D341Med (cell line): Measurements from ENCODE around the gene HES3.
"Not testable (repeated sequence)": the region's sequence is repeated elsewhere in the genome, so short reads cannot be mapped to it uniquely, and the experiment has no call there.

Experiments used
- DNase-seq: peaks from one replicate; pipeline ENCODE4 v3.0.0; 2012; ENCODE audit warnings: low spot score

Gene HES3

DNA sequence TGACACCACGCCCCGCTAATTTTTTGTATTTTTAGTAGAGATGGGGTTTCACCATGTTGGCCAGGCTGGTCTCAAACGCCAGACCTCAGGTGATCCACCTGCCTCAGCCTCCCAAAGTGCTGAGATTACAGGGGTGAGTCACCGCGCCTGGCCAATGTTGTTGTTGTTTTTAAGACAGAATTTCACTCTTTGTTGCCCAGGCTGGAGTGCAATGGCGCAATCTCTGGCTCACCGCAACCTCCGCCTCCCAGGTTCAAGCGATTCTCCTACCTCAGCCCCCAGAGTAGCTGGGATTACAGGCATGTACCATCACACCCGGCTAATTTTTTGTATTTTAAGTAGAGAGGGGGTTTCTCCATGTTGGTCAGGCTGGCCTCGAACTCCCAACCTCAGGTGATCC, 24.3 kb upstream of the HES3 start:
- not testable (repeated sequence) for DNase-seq

DNA sequence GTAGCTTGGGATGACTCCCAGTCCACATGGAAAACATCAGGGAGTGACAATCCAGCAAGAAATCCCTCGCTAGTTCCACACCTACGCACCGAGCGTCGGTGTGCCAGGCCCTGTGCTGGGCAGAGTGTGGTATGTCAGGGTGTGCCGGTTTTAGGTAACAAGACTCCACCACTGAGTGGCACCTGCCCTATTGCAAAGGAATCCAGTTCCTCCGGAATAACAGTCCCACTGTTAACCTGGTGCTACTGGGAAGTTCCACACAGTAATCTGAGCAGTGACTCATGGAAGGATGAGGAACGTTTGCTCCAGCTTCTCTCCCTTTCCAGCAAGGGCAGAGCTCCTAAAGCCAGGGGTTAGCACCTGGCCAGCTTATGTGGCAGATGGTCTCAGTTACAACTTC, 23.7 kb upstream of the HES3 start:
- DNase-seq: peak; percentile 32

DNA sequence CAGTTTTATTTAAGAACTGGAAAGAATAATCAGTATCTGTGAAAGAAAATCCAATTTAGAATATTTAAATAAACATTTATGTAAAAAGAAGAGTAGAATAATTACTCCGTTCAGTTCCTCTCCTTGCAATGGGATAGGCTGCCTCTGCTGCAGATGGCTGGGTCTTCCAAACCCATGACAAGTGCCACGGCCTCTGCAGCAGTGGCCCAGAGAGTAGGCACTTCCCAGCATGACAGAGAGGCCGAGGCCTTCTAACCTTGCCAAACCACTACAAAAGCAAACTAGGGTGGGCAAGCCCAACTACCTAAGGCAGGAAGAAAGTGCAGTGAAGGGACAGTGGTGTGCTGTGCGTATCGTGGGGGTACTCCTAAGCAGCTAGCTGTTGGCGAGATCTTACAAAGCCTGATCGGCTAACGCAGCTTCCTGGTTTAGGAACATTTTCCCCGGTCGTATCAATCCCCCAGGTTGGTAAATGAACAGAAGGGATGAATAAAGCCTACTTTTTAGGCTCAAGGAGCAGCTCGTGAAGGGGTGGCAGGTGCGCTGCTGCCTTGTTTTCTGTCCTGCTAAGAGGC, 22.7 kb upstream of the HES3 start:
- DNase-seq: peak; percentile 10

DNA sequence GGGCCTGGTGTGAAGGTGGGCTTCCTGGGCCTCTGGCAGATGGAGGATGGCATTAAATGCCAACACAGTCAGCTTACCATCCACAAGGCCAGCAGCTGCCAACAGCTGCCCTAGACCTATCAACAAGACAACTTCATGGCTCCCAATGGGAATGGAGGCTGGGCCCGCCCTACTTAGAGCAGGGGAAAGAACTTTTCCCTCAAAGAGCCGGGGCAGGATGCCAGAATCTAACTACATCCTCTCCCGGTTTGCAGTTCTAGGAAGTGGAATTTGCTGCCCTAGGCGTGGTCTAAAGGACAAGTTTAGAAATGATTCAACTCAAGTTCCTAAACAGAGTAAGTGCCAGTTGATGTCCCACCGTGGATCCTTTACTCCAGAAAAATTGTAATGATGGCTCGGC, 21.3 kb upstream of the HES3 start:
- DNase-seq: no peak

DNA sequence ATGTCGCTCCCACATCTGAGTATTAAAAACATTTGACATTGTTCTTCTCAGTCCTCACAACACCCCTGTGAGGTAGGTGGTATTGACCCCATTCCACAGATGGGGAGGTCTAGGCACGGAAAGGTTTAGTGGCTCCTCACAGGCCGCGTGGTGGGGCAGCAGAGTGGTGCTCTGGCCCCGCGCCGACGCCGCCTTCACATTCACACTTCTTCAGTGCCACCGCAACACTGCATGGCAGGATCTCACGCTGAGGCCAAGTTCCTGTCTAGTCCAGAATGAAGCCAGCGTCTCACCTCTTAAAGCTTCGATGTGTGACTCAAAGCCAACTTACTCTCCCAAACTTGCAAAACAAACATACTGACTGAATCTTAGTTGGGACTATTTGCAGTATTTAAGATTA, 20.4 kb upstream of the HES3 start:
- no peak for DNase-seq

DNA sequence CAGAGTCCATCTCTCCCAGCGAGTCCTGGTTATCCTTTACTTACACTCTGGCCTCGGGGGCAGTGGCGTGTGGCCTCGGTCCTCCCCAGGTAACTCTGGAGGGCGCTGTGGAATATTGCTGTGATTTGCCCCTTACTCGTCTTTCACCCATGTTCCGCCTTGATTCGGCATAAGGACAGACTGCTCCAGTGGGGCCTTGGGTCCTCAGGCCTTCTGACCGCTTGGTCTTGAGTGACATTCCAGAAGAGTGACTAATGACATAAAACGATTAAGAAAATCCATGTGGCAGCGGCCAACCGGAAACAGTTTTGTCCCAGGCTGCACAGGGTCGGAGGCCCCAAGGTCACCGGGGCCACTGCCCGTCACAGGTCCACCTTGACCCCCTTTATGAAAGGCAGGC, 19.3 kb upstream of the HES3 start:
- DNase-seq: no peak

DNA sequence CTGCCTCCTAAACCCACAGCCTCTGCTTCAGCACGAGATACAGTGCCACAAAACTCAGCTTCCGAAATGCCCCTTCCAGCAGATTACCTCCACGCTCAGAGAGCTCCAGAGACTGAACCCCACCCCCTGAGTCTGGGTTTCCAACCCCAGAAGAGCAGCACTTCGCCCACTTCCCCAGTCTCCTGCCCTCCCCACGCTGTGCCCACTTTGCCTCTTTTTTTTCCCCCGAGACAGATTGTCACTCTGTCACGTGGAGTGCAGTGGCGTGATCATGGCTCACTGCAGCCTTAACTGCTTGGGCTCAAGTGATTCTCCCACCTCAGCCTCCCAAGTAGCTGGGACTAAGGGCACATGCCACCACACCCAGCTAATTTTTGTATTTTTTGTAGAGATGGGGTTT, 18.3 kb upstream of the HES3 start:
- no peak for DNase-seq

DNA sequence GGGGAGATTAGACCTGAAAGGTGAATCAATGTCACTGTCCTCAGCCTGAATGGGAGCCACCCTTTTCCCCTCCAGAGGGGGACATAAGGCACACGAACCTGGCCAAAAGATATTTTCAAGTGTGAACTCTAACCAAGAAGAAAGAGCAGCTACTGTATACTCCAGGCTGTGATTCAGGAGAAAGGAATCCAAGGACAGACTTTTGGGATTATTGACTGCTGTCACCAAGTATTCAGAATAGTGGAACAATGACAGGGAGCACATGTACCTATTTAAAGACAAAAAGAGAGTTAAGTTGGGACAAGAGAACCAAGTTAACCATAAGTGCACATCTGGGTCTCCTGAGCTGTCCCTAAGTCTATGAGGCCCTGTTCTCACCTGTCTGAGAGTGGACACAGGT, 10.6 kb upstream of the HES3 start:
- no peak for DNase-seq

DNA sequence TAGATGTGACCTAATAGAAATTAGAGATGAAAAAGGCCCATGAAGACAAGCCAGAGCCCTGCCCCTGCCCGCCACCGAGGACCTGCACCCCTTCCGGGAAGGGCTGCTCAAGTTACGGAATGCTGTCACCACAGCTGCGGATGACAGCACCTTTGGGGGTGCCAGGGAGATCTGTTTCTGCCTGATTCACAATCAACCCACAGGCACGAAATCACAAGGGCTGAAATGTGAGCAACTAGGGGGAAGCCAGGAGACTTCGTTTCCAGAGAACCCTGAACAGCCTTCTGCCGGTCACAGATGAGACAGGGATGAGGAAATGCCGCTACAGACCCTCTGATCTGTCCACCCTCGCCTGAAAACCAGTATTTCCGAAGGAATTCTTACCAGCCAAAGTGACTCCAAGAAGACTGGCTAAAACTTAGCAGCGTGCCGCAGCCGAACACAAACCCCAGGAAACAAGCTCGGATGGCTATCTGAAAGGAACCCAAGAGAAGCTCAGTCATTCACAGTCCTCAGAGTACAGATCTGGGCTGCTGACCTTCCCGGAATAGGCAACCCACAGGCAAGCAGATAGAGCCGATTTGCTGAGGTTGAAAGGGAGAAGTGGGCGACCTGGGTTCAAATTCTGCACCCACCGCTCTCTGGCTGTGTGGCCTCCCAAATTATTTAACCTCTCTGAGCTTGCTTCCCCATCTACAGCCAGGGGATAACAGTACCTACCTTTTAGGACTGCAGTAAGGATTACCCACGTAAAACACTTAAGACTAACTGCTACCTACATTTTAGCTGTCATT, 9.3 kb upstream of the HES3 start:
- no peak for DNase-seq

DNA sequence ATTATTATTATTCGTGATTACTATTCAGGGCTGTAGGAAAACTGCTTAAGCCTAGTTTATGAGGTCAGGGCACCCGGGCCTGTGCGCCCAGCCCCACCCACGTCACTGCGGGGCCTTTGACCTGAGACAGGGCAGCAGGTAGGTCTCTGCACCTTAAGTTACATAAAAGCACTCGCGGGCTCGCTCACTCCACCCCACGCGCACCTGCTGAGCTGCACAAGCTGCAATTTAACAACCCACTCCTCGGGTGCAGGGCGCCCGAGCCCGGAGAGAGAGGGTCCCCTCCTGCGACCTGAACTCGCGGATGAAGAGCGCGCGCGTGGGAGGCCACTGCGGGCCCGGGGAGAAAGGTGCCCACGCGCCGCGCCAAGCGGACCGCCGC, 8.7 kb upstream of the HES3 start:
- DNase-seq: no peak

DNA sequence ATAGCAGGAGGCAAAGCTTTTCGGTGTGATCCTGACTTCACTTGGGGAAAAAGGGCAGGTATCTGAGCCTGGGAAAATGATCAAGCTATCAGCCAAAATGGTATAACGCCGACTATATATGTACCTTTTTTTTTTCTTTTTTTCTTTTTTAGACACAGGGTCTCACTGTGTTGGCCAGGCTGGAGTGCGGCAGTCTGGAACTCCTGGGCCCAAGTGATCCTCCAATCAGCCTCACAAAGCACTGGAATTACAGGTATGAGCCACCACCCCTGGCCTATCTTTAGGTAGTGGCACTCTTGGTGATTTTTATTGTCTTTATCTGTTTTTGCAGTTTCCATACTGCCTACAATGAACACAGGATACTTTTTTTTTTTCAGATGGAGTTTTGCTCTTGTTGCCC, 6.9 kb upstream of the HES3 start:
- no peak for DNase-seq

DNA sequence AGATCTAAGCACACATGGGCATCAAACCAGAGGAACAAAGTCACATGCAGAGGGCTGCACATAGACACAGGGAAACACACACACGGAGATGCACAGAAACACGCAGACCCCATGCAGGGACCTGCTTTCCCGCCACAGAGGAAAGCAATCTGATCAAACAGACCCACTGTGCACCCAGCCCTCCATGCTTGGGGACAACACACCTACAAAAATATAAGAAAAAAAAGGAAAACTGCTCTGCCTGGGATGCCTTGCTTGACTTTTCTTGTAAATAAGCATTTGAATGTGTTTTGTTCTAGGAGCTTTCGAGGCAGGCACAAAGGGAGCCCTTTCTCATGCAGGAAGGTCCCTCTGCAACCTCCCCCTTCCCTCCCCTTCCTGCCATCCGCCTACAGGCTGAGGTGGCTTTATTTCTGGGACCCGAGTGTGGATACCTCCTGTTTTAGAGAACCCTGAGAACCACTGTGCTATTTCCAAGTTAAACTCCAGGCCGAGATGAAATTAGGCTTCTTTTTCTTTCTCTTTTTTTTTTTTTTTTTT, 4.7 kb upstream of the HES3 start:
- DNase-seq: no peak

DNA sequence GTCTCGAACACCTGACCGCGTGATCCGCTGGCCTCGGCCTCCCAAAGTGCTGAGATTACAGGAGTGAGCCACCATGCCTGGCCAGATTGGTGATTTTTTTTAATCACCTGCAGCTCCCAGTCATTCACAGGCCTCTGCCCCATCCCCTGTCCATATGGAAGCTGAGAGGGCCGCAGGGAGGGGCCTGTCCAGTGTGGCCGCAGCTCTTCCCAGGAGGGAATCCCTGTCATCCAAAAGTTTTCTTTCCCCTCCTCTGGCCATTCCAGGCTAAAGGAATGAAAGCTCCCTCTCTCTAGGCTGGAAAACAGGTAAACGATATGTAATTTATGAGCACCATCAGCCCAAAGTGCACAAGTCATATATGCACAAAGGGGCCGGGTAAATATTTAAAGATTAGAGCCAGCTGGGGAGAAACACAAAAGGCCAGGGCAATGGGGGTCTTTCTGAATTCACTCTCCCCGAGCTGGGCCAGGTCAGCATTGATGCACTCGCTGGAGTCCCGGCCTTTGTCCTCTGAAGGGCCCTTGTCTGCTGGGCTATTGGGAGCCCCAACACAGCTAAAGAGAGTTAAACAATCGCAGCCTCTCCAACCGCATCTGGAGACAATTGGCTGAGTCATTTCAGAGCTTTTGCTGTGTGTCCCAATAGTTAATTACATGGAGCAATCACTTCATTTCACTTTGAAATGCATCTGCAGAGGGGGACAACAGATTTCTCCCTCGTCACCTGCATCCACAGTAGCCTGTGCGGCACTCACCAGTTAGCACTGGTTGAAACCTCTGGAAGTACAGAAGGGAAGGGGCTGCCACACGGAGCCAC, 3.8 kb upstream of the HES3 start:
- DNase-seq: no peak

DNA sequence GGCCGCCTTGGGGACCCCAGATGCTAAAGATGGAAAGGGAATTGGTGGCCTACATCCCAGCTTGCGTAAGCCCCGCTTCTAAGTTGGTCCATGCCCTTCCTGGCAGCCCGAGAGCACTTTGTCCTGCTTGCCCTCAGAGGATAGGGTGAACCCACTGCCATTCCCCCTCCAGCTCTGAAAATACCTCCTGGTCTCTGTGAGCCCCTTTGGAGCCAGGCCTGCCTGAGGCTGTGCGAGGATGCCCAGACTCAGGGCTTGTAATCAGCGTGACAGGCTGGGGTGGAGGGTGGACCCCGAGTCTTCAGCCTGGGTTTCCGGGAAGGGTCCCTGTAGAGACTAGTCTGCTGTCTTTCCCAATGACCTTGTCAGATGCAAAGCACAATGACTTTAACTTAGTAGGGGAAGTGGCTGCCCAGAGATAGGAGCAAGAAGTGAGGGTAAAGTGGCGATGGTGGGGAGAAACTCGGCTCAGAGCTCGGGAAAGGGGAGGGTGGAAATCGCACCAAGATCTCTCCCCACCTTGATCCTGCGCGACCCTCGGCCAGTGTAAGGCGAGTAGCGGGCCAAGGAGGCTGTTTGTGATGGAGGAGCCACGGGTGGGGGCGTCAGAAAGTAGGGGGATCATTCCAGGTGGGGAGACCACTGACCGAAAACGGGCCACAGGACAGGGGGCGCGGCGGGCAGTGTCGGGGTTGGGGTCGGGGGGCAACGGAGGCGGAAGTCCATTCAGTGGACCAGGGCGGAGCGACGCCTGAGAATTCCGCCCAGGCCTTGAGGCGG, 2.7 kb upstream of the HES3 start:
- DNase-seq: no peak

DNA sequence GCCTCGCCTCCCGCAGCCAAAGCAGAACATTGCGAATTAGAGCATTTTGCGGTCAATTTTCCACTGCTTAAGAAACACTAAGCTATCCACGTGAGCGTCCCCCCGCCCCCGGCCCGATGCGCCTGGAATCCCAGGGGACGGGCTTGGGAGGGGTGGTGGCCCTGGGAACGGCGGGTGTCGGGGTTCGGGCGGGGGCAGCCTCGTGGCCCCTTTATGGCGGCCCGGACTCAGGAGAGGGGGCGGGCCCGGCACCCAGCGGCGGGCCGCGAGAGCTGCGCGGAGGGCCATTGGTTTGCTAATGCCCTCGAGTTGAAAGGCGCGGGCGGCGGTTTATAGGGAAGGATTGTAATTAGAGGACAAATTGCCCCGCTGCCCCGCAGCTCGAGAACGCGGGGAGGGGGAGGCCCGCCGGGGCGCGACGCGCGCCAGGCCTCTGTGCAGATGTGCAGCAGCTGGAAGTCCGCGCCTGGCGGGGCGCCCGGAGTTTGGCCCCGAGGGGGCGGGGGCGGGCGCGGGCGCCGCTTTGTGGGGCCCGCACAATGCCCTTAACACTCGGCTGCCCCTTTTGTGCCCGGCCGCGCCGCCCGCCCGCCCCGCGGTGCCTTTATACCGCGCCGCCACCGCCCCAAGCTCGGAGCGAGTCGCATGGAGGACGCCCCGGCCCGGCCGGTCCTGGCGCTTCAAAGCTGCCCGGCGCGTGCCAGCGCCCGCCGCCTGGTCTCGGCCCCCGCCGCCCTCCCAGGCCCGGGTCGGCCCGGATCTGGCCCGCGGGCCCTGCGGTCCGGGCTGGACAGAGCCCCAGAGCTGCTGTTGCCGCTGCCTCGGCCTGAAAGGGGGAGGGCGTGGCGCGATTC, 1.9 kb upstream of the HES3 start:
- DNase-seq: no peak

DNA sequence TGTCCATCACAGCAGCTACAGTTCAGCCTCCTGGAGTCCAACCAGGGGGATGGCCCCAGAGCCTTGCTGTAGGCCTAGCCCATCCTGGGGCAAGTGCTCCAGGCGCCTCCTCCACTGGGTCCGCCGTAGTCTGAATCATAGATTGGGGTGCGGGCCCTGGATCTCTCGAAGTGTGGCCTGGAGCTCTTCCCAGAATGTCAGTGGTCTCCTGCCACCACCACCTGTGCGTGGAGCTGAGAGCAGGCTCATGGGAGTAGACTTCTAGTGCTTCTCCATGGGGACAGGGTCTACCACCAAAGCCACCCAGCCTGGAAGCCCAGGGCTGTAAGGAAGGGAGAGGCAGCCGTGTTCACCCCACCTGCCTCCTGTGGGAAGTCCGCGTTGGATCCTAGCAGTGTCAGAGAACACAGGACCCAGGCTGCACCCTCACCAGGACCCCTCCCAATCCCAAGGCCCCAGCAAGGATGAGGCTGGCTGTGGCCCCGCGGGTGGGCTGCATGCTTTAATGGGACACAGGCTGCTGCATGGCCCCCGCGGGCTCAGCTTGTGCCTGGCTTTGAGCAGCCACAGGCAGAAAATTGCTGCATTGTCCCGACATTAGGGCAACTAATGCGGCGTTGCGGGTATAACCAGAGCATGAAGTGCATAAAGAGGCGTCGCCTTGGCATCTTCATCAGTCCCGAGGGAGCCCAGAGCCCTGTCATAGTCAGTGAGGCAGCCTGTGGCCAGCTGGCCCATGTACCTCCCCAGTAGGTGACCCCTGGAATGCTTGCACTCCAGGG, 735 bp upstream of the HES3 start:
- DNase-seq: no peak

DNA sequence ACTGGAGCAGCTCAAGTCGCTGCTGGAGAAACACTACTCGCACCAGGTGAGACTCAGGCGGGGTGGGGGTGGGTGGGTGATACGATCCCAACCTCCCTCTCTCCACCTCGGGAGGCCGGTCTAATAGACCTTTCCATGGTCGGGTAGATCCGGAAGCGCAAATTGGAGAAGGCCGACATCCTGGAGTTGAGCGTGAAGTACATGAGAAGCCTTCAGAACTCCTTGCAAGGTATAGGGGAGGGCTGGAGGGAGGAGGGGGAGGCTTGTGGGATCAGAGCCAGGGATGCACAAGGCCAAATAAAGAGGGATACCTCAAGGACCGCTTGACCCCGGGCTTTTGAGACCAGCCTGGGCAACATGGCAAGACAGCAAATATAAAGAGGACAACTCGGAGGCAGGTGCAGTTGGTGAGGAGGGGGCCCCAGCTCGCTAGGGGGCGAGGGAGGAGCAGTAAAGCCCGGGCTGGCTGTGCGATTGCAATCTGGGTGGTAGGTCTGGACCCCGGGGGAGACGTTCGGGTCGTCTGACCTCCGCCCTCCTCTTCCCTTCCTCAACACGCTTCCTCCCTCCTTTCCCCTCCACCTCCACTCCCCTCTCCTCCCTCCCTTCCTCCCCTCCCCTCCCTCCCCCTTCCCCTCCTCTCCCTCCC, 546 bp downstream of the HES3 start:
- no peak for DNase-seq

DNA sequence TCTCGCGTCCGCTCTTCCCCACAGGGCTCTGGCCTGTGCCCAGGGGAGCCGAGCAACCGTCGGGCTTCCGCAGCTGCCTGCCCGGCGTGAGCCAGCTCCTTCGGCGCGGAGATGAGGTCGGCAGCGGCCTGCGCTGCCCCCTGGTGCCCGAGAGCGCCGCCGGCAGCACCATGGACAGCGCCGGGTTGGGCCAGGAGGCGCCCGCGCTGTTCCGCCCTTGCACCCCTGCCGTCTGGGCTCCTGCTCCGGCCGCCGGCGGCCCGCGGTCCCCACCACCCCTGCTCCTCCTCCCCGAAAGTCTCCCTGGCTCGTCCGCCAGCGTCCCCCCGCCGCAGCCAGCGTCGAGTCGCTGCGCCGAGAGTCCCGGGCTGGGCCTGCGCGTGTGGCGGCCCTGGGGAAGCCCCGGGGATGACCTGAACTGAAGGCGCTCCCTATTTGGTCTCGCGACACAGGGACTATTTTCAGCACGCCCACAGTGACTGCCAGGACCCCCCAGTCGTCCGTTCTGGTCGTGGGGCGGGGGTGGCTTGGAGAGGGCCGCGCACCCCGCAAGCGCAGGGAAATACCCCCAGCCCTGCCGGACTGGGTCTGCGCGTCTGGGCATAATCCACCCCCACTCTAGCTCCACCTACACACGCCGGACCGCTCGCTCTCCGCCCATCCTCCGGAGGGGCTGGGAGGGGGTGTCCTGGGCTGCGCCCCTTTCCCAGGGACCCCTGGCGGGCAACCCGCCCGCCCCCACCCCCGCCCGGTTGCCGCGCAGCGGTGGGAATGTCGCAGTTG, 1.3 kb downstream of the HES3 start:
- DNase-seq: peak; percentile 86

DNA sequence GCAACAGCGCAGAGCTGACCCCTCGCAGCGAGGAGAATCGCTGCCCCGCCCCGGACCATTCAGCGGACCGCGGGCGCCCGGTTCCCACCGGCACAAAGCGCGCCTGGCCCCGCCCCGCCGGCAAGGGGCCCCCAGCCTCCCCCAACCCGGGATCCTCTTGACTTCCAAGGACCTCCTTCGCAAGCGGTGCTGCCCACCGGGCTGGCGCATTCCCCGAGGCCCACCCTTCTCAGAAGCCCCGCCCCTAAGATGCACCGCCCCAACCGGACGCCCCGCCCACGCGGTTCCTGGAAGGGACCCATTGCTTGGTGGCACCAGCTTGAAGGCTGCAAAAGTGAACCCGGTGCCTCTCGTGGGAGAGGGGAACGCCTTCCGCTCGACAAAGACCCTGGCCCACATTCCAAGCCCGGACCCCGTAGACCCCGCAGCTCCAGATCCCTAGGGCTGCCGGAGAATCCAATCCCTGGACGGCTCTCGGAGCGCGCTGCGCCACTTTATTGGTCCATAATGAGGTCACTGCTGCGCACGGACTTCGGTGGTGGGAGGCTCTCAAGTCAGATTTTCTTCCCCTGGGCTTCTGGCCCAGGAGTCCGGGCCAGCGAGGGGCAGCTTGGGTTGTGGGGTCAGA, 2.0 kb downstream of the HES3 start:
- DNase-seq: peak; percentile 85
